SJSA1 (cell line): ENCODE results near the gene ZRANB1. TPM values are rescaled to one million over a fixed set of nuclear protein-coding genes. Genes with fewer than 3 reads are reported as not detected.
A peak's percentile ranks its signal among the peaks of the same experiment; 100 is the strongest.

ENCODE experiments used
- DNase-seq, 2 experiments: peaks; one replicate each; pipeline ENCODE4 v3.0.0-alpha.2; 2015 to 2020; ENCODE audit warnings: low spot score in 2 of 2, low read depth in 1 of 2
- H3K27ac ChIP-seq: fragments of 250-450 bp; sonication (Bioruptor Pico); 2 replicates; pipeline ENCODE4 v1.5.1; 2020; ENCODE audit warnings: mild to moderate bottlenecking, moderate library complexity
- H3K27me3 ChIP-seq: fragments of 250-450 bp; sonication (Bioruptor Pico); replicated peaks from 2 replicates; pipeline ENCODE4 v1.5.1; 2020; ENCODE audit warnings: mild to moderate bottlenecking, moderate library complexity
- H3K36me3 ChIP-seq: fragments of 250-450 bp; sonication (Bioruptor Pico); 2 replicates; pipeline ENCODE4 v1.5.1; 2020; ENCODE audit warnings: mild to moderate bottlenecking
- H3K4me1 ChIP-seq: fragments of 250-450 bp; sonication (Bioruptor Pico); replicated peaks from 2 replicates; pipeline ENCODE4 v1.6.1; 2021; ENCODE audit warnings: mild to moderate bottlenecking
- H3K4me3 ChIP-seq: fragments of 250-450 bp; sonication (Bioruptor Pico); 2 replicates; pipeline ENCODE4 v1.5.1; 2020; ENCODE audit warnings: mild to moderate bottlenecking
- H3K9me3 ChIP-seq: fragments of 250-450 bp; sonication (Bioruptor Pico); replicated peaks from 2 replicates; pipeline ENCODE4 v1.5.1; 2020; ENCODE audit warnings: mild to moderate bottlenecking
- total RNA-seq: library from RNA; depleted of rRNA; stranded (reverse); fragments of >200 nt; shearing (Covaris generic); gene quantifications from 2 replicates; pipeline ENCODE4 v1.2.3, GENCODE V29; 2014

The ZRANB1 gene
- total RNA-seq, 1 experiment from 2014 or later: 27.1 TPM

DNA sequence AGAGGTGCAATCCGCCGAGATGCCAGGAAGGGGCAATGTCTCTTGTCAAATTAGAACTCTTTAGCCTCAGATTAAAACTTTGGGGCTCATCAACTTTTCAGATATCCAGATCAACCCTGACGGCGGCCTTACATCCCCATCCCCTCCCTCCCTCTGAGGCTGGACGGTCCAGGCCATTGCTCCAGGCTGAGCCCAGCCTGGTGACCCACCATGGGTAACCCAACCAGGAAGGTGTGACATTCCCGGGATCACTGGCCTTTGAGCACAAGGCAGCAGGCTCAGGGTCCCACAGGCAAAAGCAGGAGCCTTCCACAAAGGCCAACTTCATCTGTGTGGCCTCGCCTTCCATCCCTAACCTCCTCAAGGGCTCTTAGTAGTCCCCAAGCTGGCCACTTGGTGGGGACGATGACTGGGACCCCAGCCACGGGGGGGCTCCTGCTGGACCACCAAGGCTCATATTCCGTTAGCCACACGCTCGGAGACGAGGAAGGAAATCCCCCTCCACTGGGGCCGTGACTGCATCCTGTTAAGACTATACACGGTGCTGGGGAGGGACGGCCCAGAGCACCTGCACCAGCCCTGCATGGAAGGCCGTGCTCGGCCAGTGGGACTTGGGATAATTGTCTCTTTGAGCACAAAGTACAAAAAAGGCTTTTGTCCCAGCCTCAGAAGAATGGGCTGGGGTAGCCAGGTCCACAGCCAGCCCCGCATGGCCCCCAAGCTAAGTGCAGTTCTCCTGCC is 62.8 kb downstream of the ZRANB1 start:
- peaks cover 61% of the 10 kb centered on the region for H3K36me3 ChIP-seq
- no peak overlapping the region for H3K27ac ChIP-seq
- H3K9me3 ChIP-seq: no peaks in the 10 kb centered on the region
- no peaks in the 10 kb centered on the region for H3K4me1 ChIP-seq
- H3K4me3 ChIP-seq: no peak overlapping the region
- no peaks in the 10 kb centered on the region for H3K27me3 ChIP-seq
- DNase-seq: no peak

DNA sequence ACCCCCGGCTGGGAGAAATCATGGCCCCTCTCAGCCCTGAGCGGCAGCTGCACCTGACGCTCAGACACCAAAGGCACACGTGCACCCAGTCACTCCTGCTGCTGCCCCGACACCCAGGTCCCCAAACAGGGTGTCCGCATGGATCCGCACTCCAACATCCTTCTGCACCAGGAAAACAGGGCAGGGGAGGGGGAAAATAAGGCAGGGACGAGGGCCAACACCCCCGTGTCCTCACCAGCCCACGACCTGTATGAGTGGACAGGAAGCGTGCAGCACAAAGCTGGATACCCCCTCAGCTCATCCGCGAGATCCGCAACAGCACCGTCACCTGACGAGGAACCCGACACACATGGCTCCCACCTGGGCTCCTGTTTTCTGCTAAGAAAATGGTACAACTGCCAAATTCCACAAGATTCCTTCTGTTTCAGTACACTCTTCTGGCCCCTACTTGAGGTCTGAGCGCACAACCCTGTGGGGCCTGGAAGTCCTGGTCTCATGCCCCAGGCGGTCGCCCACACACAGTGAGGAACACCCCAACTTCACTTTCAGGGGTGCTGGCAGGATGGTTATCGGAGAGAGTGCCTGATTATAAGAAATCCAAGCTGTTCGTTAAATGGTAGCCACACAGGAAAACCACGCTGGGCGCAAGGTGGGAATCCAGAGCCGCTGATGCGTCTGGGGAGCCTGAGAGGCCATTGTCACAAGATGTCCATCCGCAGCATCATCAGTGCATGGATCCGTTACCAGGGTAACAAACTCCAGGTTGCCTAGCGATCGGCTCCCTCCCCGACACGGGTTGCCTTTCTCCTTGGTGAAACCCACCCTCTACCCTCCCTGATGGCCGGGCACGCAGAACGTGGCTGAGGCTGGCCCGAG is 63.6 kb downstream of the ZRANB1 start:
- no peaks in the 10 kb centered on the region for H3K27me3 ChIP-seq
- H3K27ac ChIP-seq: no peak overlapping the region
- no peaks in the 10 kb centered on the region for H3K4me1 ChIP-seq
- no peak for DNase-seq
- peaks cover 56% of the 10 kb centered on the region for H3K36me3 ChIP-seq
- 0 out of 2 replicates have a peak, but pooled peaks cover 3% of the 10 kb centered on the region for H3K9me3 ChIP-seq
- no peak overlapping the region for H3K4me3 ChIP-seq

DNA sequence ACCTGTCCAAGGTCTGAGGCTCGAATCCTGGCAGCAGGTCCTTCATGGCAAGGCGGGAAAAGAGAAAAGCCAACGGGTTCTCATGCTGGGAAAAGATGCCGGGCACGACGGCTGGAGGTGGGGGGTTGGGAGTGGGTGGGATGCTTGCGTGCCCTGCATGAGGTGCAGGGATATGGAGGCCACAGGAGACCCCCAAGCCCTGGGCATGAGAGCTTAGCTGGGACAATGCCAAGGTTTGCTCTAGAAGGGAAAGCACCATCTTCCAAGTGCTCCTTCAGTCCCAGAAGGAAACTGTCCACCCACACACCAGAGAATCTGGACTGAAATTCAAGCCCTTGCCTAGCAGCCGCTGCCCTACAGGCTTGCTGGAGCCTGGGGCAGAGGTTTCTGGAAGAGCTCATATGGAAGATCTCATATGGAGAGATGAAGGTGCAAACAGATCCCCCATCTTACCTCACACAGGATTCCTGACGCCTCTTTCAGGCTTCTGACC is 64.3 kb downstream of the ZRANB1 start:
- H3K4me3 ChIP-seq: no peak overlapping the region
- peaks cover 4% of the 10 kb centered on the region for H3K4me1 ChIP-seq
- 0 out of 2 replicates have a peak, but pooled peaks cover 3% of the 10 kb centered on the region for H3K9me3 ChIP-seq
- no peak overlapping the region for H3K27ac ChIP-seq
- peaks cover 56% of the 10 kb centered on the region for H3K36me3 ChIP-seq
- DNase-seq: no peak
- H3K27me3 ChIP-seq: no peaks in the 10 kb centered on the region

DNA sequence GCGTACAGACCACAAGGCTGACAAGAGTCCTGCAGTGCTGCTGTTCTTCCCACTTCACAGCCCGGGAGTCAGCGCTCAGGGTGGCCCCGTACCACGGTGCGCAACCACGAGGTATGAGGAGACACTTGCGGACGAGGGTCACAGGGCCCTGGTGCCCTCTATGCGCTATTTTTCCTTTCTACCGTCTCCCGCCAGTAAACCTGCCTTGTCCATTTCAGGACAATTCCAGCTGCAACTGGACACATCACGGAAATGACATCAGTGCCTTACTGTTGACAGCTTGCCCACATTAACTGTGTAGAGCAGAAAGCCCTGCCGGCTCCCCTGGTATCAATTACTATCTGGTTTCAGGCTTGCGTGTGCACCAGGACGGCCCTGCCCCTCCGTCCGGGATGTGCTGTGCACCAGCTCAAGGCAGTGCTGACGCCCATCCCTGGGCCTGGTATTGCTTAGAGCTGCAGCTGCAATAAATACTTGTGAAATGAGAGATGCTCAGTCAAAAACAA is 65.1 kb downstream of the ZRANB1 start:
- DNase-seq: no peak
- H3K36me3 ChIP-seq: peaks cover 49% of the 10 kb centered on the region
- peaks cover 12% of the 10 kb centered on the region for H3K4me1 ChIP-seq
- no peak overlapping the region for H3K4me3 ChIP-seq
- no peaks in the 10 kb centered on the region for H3K27me3 ChIP-seq
- H3K9me3 ChIP-seq: 0 out of 2 replicates have a peak, but pooled peaks cover 3% of the 10 kb centered on the region
- no peak overlapping the region for H3K27ac ChIP-seq

DNA sequence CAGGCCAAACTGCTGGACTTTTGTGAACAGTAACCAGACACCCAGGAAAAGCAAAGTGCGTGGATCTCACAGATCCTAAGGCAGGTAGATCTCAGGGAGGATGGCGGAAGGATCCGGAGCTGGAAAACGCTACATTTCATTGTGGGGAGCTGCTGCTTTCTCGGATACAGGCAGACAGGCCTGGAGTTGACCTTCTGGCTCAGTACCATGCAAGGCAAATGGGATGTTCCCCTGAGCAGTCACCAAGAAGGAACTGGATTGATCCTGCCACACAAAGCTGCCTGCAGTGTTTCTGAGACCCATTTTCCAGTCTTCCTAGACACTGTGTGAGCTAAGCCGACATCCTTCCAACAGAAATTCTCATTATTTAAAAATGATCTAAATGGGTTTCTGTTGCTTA is 65.5 kb downstream of the ZRANB1 start:
- Histone ChIP-seq H3K4me3 (no peak overlapping the region), H3K4me1 (peaks cover 16% of the 10 kb centered on the region), H3K9me3 (0 out of 2 replicates have a peak, but pooled peaks cover 3% of the 10 kb centered on the region), H3K36me3 (peaks cover 44% of the 10 kb centered on the region), H3K27me3 (no peaks in the 10 kb centered on the region), H3K27ac (no peak overlapping the region)
- no peak for DNase-seq

DNA sequence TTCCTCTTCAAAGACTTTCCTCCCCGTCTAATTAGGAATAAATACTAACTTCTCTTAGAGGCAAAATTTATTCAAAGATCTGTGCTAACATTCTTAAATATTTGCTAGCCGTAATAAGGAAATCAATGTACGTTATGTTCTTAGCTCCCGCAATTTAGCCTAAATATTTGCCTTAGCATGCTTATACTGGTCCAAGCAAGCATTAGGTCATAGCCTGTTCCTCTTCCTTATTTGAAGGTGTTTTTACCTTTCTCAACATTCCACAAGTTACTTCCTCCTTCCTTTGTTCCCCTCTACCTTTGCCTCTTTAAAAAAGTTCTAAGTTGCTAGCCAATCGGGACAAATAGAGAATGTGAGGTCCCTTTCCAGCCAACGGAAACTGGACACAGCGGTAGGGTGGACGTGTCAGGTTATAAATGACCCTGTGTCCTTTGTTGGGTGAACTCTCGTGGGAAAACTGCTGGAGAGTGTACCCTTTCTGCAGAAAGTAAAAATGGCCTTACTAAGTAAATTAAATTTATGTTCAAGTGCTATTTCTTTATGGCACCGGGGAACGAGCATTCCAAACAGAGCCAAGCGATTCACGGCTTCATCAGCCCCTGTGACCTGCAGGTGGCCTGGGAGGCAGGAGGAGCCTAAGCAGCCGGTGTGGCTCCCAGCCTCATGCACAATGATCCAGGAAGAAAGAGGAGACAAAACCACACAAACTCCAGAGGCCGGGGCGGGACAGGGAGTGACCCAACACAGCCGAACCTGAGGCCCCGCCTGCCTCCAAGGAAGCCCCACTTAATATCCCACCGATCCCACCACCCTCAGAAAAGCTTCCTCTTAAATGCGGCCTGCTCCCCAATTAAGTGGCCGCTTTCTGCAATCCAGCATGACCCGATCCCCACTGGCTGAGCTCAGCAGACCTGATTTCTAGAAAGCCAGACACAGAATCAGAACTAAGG is 67.0 kb downstream of the ZRANB1 start:
- DNase-seq: no peak
- peaks cover 27% of the 10 kb centered on the region for H3K4me1 ChIP-seq
- H3K27ac ChIP-seq: no peak overlapping the region
- H3K36me3 ChIP-seq: peaks cover 40% of the 10 kb centered on the region
- H3K4me3 ChIP-seq: no peak overlapping the region
- no peaks in the 10 kb centered on the region for H3K27me3 ChIP-seq
- 0 out of 2 replicates have a peak, but pooled peaks cover 3% of the 10 kb centered on the region for H3K9me3 ChIP-seq

DNA sequence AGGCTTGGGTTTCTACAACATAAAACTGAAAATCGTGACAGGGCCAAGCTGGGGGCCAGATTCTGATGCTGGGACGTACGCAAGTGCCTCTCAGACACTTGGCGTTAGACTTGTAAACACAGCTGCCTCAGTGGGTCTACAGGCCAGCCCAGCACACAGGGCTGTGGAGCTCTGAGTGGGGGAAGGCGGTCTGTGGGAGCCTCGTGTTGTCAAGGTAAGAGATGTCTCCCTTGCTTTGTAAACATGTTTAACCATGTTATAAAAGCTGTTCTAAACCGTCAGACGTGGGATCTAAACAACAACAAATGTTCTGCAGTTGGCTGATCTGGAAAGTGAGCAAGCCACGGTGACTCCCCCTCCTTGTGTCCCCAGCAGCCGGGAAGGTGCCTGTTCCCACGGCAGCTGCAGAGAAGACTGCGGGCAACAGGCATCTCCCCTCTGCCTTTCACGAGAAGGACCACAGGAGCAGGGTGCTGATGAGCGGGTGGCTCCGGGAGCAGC is 67.8 kb downstream of the ZRANB1 start:
- peaks cover 38% of the 10 kb centered on the region for H3K36me3 ChIP-seq
- no peak for DNase-seq
- no peak overlapping the region for H3K4me3 ChIP-seq
- H3K27me3 ChIP-seq: no peaks in the 10 kb centered on the region
- H3K27ac ChIP-seq: no peak overlapping the region
- H3K9me3 ChIP-seq: 0 out of 2 replicates have a peak, but pooled peaks cover 3% of the 10 kb centered on the region
- peaks cover 27% of the 10 kb centered on the region for H3K4me1 ChIP-seq

DNA sequence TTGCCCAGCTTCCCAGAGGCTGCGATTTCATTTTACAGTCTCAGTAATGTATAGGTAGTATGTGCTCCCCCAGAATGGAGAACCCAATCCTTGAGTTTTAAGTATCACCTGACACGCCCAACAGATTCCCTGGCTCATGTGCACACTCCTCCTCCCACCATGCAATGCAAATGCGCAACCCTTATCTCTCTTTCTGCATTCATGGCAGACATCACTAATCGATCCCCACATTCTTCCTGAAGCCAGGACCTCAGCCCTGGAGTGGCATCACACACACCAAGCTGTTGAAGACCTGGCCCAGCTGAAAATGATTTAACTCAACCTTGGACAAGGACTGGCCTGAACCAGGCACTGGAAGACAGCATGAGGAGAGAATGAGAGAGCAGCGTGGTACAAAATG is 68.4 kb downstream of the ZRANB1 start:
- DNase-seq: no peak
- Histone ChIP-seq H3K4me3 (no peak overlapping the region), H3K27ac (no peak overlapping the region), H3K36me3 (peaks cover 38% of the 10 kb centered on the region), H3K4me1 (peaks cover 27% of the 10 kb centered on the region), H3K9me3 (0 out of 2 replicates have a peak, but pooled peaks cover 3% of the 10 kb centered on the region), H3K27me3 (no peaks in the 10 kb centered on the region)

DNA sequence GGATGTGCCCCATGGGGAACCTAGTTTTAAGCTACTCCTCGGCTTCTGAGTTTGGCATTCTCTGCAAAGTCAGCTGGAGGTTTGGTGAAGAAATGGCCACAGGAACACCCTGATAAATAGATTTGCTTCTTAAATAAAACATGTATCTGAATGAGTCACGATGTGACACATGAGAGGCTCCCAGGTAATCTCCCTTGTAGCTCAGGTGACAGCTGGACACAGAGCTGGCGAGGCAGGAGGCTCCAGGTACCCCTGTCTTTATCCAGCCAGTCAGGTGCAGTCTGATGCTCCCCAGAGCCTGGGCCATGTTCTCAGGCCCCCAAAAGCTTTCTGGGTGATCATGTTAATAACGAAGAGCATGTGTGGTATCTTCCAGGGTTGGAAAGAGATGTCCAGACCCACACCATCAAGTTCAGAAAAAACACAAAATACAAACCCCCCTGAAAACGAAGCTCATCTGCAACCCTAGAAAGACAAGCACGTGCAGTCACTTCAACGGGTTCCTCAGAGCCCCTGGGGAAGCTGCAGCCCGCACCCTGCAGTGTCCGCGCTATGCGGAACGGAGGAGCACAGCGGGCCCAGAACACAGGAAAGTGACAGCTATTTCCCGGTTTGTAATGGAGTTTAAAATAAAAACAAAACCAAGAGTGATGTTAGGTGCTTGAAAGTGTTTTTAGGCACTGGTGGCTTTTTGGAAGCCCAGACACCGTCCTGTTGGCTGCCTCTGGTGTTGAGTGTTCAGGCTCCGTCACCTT is 69.4 kb downstream of the ZRANB1 start:
- Histone ChIP-seq H3K9me3 (0 out of 2 replicates have a peak, but pooled peaks cover 3% of the 10 kb centered on the region), H3K27me3 (no peaks in the 10 kb centered on the region), H3K4me3 (no peak overlapping the region), H3K36me3 (peaks cover 34% of the 10 kb centered on the region), H3K4me1 (peaks cover 27% of the 10 kb centered on the region), H3K27ac (peak overlapping the region; percentile 61; the same call in 1 of the 2 replicates)
- DNase-seq: no peak

DNA sequence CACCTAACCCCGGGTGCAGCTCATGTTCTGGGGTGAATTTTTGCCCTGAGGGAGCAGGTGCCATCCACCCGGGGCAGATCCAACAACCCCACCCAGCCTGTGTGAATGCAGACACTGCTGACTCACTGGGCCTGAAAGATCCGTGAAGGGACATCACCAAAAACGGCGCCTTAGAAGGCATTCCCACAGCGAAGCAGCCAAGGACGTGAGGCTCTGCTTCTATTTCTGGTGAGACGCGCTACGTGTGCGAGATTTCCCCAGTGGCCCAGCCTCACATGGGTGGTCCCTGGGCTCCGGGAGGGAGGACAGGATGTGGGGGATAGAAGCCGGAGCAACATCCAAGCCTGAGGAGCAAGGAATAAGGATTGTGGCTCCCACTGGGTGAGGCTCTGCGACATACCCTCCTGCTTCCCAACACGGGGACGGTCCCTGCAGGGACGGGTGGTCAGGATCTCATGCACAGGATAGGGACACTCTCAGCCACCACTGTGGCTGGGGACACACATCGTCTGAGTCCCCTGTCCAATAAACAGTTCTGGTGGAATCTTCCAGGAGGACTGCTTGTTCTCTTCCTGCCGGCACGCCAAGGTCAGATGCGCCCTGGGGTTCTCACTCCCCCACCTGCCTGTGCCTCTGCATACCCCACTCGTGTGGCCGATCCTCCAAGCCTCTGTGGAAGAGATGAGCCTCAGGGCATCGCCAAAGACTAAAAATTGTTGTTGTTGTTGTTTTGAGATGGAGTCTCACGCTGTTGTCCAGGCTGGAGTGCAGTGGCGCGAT is 70.2 kb downstream of the ZRANB1 start:
- Histone ChIP-seq H3K27ac (peak overlapping the region; percentile 61), H3K9me3 (0 out of 2 replicates have a peak, but pooled peaks cover 3% of the 10 kb centered on the region), H3K36me3 (peaks cover 32% of the 10 kb centered on the region), H3K4me1 (peaks cover 27% of the 10 kb centered on the region), H3K27me3 (no peaks in the 10 kb centered on the region), H3K4me3 (no peak overlapping the region)
- peak; percentile 86 to 89 for DNase-seq

DNA sequence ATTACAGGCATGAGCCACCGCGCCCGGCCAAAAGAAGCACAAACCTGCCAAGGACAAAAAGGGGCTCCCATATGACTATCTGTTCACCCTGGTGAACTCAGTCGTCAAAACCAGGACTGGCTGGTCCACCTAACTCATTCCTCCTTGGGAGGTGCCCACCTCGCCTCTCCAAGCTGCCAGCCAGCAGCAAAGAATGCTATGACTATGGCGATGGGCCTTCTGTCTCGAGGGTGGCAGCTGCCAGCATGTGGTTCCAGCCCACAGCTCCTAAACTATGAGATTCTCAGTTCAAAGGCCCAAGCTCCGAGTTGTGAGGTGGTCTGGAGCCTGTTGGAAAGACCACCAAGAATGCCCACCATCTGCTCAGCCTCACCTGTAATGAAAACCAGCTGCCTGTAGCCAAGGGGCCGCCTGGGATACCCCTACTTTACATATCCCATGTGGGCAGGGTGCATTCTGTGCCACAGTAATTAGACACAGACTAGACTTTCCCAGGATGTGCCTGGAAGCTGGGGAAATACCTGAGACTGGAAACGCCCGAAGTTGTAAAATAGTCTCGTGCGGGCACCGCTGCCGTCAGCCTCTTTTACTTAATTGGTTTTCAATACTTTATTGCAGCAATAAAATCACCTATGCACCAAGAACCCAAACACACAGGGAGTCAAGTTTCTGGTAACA is 71.1 kb downstream of the ZRANB1 start:
- H3K27me3 ChIP-seq: no peaks in the 10 kb centered on the region
- peaks cover 27% of the 10 kb centered on the region for H3K4me1 ChIP-seq
- H3K4me3 ChIP-seq: no peak overlapping the region
- peak overlapping the region; percentile 61 for H3K27ac ChIP-seq
- H3K9me3 ChIP-seq: 0 out of 2 replicates have a peak, but pooled peaks cover 3% of the 10 kb centered on the region
- no peak for DNase-seq
- H3K36me3 ChIP-seq: peaks cover 30% of the 10 kb centered on the region
